HL-60/S4 (cell line): ENCODE measurements around the gene TENT5A.
"Not testable (repeated sequence)": the region's sequence is repeated elsewhere in the genome, so short reads cannot be mapped to it uniquely, and the experiment has no call there.

Experiments
- in situ Hi-C: fragments of 300-500 bp; cut with MboI; formaldehyde crosslinking; loops from 2 replicates; pipeline ENCODE4 v1.14.3; 2022; ENCODE audit warnings: low sequenced_read_pairs

TENT5A gene

DNA sequence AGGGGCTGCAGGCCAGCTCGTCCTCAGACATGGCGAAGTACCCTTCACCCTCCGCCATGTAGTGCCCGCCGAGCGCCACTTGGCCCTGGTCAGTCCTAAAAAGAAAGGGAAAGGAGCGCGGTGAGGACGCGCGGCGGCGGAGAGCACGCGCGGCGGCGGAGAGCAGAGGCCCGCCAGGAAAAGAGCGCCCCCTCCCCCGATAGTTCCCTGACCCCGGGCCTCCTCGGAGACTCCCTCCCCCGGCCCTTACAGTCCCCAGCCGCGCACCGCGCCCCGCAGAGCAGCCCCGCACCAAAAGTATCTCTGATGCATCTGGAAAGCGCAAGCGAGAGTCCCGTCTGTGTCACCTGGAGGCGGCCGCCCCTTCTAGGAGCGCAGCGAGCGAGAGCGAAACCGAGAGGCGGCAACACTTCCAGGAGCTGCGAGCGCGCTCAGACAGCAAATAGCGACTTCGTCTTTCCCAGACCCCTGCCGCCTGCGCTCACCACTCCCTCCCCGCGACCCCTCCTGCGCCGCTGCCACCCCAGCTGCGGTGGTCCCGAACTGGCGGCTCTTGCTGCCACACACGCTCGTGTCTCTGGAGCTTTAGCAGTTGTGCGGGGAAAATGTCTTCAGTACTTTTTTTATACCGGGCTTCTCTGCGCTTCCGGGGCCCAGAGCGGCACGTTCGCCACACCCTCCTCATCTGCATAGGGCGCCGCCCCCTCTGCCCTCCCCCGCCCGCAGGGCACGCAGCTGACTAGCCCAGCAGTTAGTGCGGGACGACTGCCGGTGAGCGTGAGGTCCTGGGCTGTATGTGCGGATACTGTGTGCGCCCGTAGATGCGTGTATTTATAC lies at the start of gene TENT5A:
Gene TENT5A, minus strand, starts transcription at position 598 of the 837 bp plus-strand sequence. Its CDS starts 540 bp downstream, at position 58.
- in situ Hi-C loops: loop anchor here (25.0 kb wide), 1 partner anchor 210 kb away; no protein-coding TSS in a partner anchor

- in situ Hi-C loops: no loop called here
These were observed 49.0 kb upstream of the TENT5A start for GRCh38 chr6:81801489-81801888.

GRCh38 chr6:81800666-81801065 lies 48.2 kb upstream of the TENT5A start:
- in situ Hi-C loops: no loop called here

DNA sequence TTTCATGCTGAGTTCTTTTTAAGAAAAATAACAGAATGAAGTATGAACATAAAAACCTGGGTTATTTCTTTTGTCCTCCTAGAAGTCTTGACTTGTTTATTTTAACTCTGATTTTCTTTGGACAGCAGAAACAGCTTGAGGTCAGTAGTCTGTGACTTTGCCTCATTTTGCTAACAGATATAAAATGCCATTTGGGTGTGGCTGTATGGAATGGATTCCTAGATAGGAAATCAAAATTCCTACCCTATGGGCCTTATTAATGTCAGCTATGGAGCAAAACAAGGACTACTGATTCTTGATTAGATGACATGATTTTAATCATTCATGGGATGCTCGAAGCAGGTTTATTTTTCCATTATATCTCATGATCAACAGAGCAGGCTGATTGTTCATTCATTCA lies 46.8 kb upstream of the TENT5A start:
- in situ Hi-C loops: no loop called here

DNA sequence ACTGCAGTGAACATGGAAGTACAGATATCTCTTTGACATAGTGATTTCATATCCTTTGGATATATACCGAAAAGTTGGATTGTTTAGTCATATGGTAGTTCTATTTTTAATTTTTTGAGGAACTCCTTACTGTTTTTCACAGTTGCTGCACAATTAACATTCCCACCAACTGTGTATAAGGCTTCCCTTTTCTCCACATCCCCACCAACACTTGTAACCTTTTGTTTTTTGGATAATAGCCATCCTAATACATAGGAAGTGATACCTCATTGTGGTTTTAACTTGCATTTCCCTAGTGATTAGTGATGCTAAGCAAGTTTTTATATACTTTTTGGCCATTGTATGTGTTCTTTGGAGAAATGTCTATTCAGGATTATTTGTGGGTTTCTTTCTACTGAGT lies 45.1 kb upstream of the TENT5A start:
- in situ Hi-C loops: no loop called here

- in situ Hi-C loops: no loop called here
These were observed 43.4 kb upstream of the TENT5A start for GRCh38 chr6:81795890-81796289.

DNA sequence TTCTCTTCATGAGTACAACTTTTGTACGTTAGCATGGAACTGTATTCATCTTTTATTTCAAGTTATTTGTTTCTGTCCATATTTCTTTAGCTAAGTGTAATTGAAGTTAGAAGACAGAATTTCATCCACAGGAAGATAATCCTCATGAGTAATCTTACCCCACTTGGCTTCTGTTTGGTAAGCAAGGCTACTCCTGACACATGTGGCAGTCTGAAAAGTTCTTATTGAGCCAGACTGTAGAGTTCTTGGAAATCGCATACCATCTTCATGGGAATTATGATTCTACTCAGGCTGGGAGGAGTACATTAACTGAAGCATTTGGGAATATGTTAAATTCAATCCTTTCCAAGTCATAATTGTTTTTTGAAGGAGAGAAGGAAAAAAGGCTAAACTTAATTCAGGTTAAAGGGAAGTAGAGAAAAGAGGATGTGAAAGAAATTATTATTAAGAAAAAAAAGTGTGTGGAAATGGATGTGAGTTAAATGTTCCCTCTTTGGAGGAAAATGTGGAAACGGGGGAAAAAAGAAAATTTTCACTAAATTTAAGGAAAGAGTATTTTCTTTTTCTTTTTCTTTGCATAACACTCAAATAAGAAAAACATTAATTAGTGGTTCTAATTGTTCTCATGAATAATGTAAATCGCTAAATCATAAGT lies 41.5 kb upstream of the TENT5A start:
- in situ Hi-C loops: no loop called here

DNA sequence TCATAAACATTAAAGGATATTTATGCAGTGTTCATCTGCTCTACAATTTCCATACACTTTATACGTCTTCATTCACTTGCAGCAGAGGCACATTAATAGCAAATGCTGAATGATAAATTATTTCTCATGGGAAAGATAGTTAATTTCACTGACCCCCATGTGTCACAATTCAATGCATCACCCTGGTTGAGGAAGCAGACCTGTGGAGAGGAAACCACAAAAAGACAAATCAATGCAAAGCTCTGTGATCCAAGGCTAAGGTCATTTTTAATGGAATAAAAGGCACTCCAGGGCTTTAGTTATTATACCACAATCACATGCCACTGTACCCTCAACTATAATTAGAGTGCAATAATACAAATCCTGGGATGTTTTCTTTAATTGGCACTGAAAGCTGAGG lies 40.3 kb upstream of the TENT5A start:
- in situ Hi-C loops: no loop called here

GRCh38 chr6:81791756-81792155 lies 39.3 kb upstream of the TENT5A start:
- in situ Hi-C loops: no loop called here

GRCh38 chr6:81790034-81790433 lies 37.6 kb upstream of the TENT5A start:
- in situ Hi-C loops: no loop called here

GRCh38 chr6:81789291-81789690 lies 36.8 kb upstream of the TENT5A start:
- in situ Hi-C loops: no loop called here

DNA sequence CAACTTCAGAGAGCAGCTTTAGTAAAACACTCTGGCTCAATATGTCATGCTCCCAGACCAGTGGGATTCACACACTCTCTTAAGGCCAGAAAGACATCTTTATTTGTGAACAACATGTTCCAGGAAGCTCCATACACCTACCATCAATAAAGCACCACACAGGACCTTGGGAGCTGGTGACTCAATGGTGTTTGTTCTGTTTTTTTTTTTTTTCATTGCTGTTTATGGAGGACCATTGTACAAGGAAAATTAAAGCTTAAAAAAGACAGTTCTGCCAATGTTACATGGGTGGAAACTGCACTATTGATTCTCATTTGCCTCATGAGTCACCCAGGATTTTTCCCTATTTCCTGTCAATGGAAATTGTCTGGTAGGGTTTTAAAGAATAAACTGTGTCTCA lies 36.3 kb upstream of the TENT5A start:
- in situ Hi-C loops: no loop called here

GRCh38 chr6:81787313-81788068 lies 35.0 kb upstream of the TENT5A start:
- in situ Hi-C loops: no loop called here

GRCh38 chr6:81786150-81786549 lies 33.7 kb upstream of the TENT5A start:
- in situ Hi-C loops: no loop called here

GRCh38 chr6:81785377-81785776 lies 32.9 kb upstream of the TENT5A start:
- in situ Hi-C loops: no loop called here

- in situ Hi-C loops: no loop called here
These were observed 31.4 kb upstream of the TENT5A start for GRCh38 chr6:81783893-81784292.

- in situ Hi-C loops: no loop called here
These were observed 29.1 kb upstream of the TENT5A start for GRCh38 chr6:81781624-81782023.

DNA sequence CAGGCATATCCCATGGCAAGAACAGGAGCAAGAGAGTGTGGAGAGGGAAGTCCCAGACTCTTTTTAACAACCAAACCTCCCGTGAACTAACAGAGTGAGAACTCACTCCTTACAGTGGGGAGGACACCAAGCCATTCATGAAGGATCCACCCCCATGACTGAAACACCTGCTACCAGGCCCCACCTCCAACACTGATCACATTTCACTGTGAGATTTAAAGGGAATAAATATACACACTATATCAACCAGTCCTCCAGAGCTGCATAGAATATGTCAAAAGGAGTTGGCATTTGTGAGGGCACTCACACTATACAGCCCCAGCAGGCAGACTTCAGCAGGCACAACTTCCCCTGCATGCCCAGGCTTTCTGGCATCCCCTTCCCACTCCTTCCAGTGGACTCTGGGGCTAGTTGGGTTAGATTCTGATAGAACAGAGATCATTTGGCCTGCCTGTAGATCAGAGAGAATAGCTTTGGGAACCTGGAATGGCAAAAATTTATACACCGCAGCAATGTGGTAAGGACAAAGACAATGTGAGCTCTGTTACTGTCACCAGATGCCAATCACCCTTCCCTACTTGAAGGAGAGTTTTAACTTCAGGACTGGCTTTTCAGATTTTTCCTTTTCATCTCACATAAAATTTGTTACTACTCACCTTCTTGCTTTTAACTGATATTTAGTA lies 25.2 kb upstream of the TENT5A start:
- in situ Hi-C loops: no loop called here

GRCh38 chr6:81776219-81776618 lies 23.7 kb upstream of the TENT5A start:
- in situ Hi-C loops: not testable (repeated sequence)

DNA sequence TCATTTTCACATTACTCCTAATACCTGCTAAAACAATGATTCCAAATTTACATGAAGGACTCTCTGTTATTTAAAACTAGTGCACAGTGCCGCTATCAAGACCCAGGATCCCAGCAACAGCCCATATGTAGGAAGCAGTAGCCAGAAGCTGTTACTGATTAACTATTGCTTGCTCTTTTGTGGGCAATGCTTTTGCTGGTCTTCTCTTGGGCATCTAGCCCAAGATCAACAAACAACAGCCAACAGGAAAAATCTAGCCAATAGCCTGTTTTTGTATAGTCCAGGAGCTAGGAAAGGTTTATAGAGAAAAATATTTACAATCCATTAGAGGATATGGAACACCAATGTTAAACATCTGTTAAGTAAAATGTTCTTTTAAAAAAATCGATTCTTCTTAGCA lies 22.1 kb upstream of the TENT5A start:
- in situ Hi-C loops: loop anchor here (25.0 kb wide), 1 partner anchor 188 kb away; no protein-coding TSS in a partner anchor

GRCh38 chr6:81773887-81774286 lies 21.4 kb upstream of the TENT5A start:
- in situ Hi-C loops: loop anchor here (25.0 kb wide), 1 partner anchor 188 kb away; no protein-coding TSS in a partner anchor
